SK-MEL-5 (cell line): ENCODE measurements around the gene ARVCF. TPM values are rescaled to one million over a fixed set of nuclear protein-coding genes. Genes with fewer than 3 reads are reported as not detected.
A peak's percentile ranks its signal among the peaks of the same experiment; 100 is the strongest.

Source experiments
- DNase-seq: peaks from one replicate; pipeline ENCODE4 v3.0.0-alpha.2; 2016; ENCODE audit warnings: low read depth, low spot score
- in situ Hi-C: cut with HindIII; loops from 2 replicates; pipeline ENCODE4 v1.10.0; 2016; ENCODE audit warnings: low sequenced_read_pairs, high pct_unique_total_duplicates, low pct_unique_long_range_greater_than_20kb
- total RNA-seq: library from RNA; depleted of rRNA; stranded (reverse); fragments of >200 nt; shearing (Covaris generic); gene quantifications from 2 replicates; pipeline ENCODE4 v1.2.3, GENCODE V29; 2014

Gene ARVCF
- total RNA-seq, 1 experiment from 2014 or later = 5.4 TPM

GRCh38 chr22:20024650-20025397 is 8.2 kb upstream of the ARVCF start:
- DNase-seq = no peak
- in situ Hi-C loops = no loop called here

- in situ Hi-C loops = no loop called here
- DNase-seq = peak; percentile 47
Observed at GRCh38 chr22:20024225-20024624, 7.6 kb upstream of the ARVCF start.

- no peak for DNase-seq
- in situ Hi-C loops = no loop called here
Observed at GRCh38 chr22:20022978-20023613, 6.5 kb upstream of the ARVCF start.

GRCh38 chr22:20022231-20022977 is 5.8 kb upstream of the ARVCF start:
- in situ Hi-C loops = no loop called here
- DNase-seq = no peak

GRCh38 chr22:20021196-20022181 is 4.9 kb upstream of the ARVCF start:
- peak; percentile 77 for DNase-seq
- in situ Hi-C loops = no loop called here

GRCh38 chr22:20020533-20021195 is 4.0 kb upstream of the ARVCF start, which contains the start of gene TANGO2:
TSS of gene TANGO2 (plus strand) at chr22:20021110. CDS start at chr22:20036799, 15,689 bp downstream.
- peak; percentile 90 for DNase-seq
- in situ Hi-C loops = no loop called here

- in situ Hi-C loops = no loop called here
- no peak for DNase-seq
Observed at GRCh38 chr22:20019661-20020532, 3.3 kb upstream of the ARVCF start.

- in situ Hi-C loops = no loop called here
- DNase-seq = no peak
Observed at GRCh38 chr22:20018001-20018400, 1.4 kb upstream of the ARVCF start.

- in situ Hi-C loops = no loop called here
- no peak for DNase-seq
Observed at GRCh38 chr22:20017622-20017958, 967 bp upstream of the ARVCF start.

- in situ Hi-C loops = no loop called here
- DNase-seq = no peak
Observed at GRCh38 chr22:20015971-20016733, 471 bp downstream of the ARVCF start.

- DNase-seq = no peak
- in situ Hi-C loops = no loop called here
Observed at GRCh38 chr22:20015187-20015625, 1.4 kb downstream of the ARVCF start.

- no peak for DNase-seq
- in situ Hi-C loops = no loop called here
Observed at GRCh38 chr22:20014526-20015186, 2.0 kb downstream of the ARVCF start.

GRCh38 chr22:20013382-20013871 is 3.2 kb downstream of the ARVCF start:
- in situ Hi-C loops = no loop called here
- peak; percentile 71 for DNase-seq

GRCh38 chr22:20012741-20013331 is 3.8 kb downstream of the ARVCF start:
- in situ Hi-C loops = no loop called here

More at GRCh38 chr22:20012741-20013331, 3.8 kb downstream of the ARVCF start:
- no peak for DNase-seq
